ENCODE measurements around the gene GLI1.

DNA sequence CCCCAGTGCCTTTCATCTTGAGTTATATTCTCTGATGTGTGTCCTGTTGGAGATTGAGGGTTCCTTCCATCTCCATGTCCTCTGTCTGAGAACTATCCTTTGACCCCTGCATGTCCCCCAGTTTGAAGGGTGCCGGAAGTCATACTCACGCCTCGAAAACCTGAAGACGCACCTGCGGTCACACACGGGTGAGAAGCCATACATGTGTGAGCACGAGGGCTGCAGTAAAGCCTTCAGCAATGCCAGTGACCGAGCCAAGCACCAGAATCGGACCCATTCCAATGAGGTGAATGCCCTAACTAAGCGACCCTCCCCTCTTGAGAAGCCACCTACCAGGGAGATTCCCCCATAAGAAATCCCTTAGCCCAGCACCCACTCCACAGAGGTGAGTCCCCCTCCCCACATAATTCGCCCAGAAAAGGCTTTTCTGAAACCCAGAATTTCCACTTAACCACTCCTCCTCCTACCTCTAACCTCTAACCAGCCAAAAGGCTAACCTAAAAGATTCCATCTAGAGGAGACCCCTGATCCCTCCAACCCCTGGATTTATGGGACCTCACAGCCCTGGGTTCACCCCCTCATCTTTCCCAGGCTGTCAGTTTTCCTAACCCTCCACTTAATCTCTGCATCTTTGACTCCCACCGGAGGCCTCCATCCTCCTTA, 7.8 kb downstream of the GLI1 start:
- TF ChIP-seq, protein P1, sequence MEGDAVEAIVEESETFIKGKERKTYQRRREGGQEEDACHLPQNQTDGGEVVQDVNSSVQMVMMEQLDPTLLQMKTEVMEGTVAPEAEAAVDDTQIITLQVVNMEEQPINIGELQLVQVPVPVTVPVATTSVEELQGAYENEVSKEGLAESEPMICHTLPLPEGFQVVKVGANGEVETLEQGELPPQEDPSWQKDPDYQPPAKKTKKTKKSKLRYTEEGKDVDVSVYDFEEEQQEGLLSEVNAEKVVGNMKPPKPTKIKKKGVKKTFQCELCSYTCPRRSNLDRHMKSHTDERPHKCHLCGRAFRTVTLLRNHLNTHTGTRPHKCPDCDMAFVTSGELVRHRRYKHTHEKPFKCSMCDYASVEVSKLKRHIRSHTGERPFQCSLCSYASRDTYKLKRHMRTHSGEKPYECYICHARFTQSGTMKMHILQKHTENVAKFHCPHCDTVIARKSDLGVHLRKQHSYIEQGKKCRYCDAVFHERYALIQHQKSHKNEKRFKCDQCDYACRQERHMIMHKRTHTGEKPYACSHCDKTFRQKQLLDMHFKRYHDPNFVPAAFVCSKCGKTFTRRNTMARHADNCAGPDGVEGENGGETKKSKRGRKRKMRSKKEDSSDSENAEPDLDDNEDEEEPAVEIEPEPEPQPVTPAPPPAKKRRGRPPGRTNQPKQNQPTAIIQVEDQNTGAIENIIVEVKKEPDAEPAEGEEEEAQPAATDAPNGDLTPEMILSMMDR (IDR thresholded peaks at IDR 0.05; ENCODE audit: insufficient read depth, low read length), result no peak
- TF ChIP-seq GABPA (IDR thresholded peaks at IDR 0.05; ENCODE audit: low read depth) (no peak), POLR2AphosphoS5 (IDR thresholded peaks at IDR 0.05; ENCODE audit: low read depth) (no peak)
